HepG2 (cell line): ENCODE results near the gene EBF4. TPM values are rescaled to one million over a fixed set of nuclear protein-coding genes. Genes with fewer than 3 reads are reported as not detected.

Source experiments
- ASH2L ChIP-seq: fragments of 300-600, 200-600 bp; sonication (generic); IDR thresholded peaks from 2 replicates; pipeline ENCODE4 v1.7.0; 2017; ENCODE audit warnings: low read depth, mild to moderate bottlenecking, moderate library complexity, mixed read lengths, low read length; ENCODE audit not compliant: insufficient read length
- EZH2 ChIP-seq: conservative IDR thresholded peaks from 2 replicates; pipeline ENCODE4 v1.6.1; 2012; ENCODE audit warnings: mild to moderate bottlenecking, low read depth, low read length, moderate library complexity
- HMG20A ChIP-seq: IDR thresholded peaks from 2 replicates; pipeline ENCODE4 v1.6.1; 2016; ENCODE audit warnings: borderline replicate concordance
- HNF4A ChIP-seq: sonication (generic); formaldehyde crosslinking; IDR thresholded peaks from 2 replicates; pipeline ENCODE4 v1.4.0; 2020; ENCODE audit warnings: missing genetic modification reagents
- JUNB ChIP-seq: sonication (generic); formaldehyde crosslinking; IDR thresholded peaks from 2 replicates; pipeline ENCODE4 v1.8.0; 2022; ENCODE audit warnings: missing genetic modification reagents, mild to moderate bottlenecking, borderline replicate concordance
- KDM6A ChIP-seq: IDR thresholded peaks from 2 replicates; pipeline ENCODE4 v1.6.1; 2016; ENCODE audit warnings: low read depth
- KLF11 ChIP-seq: IDR thresholded peaks from 2 replicates; pipeline ENCODE4 v1.6.1; 2016; ENCODE audit warnings: missing compliant biosample characterization
- MAFG ChIP-seq: sonication (generic); formaldehyde crosslinking; IDR thresholded peaks from 2 replicates; pipeline ENCODE4 v1.5.1; 2020; ENCODE audit warnings: mild to moderate bottlenecking, missing genetic modification reagents
- NBN ChIP-seq: fragments of 450-650 bp; conservative IDR thresholded peaks from 2 replicates; pipeline ENCODE4 v1.6.1; 2017
- RFXAP ChIP-seq: sonication (generic); formaldehyde crosslinking; IDR thresholded peaks from 2 replicates; pipeline ENCODE4 v1.4.0; 2020; ENCODE audit warnings: missing genetic modification reagents, borderline replicate concordance
- RXRA ChIP-seq: sonication (generic); formaldehyde crosslinking; IDR thresholded peaks from 2 replicates; pipeline ENCODE4 v1.5.1; 2020; ENCODE audit warnings: missing genetic modification reagents
- SNAI1 ChIP-seq: sonication (generic); formaldehyde crosslinking; IDR thresholded peaks from 2 replicates; pipeline ENCODE4 v1.5.0; 2020; ENCODE audit warnings: mild to moderate bottlenecking, missing genetic modification reagents, borderline replicate concordance
- ZBTB3 ChIP-seq: sonication (generic); formaldehyde crosslinking; IDR thresholded peaks from 2 replicates; pipeline ENCODE4 v1.4.0; 2020; ENCODE audit warnings: low read depth, mild to moderate bottlenecking, moderate library complexity, missing genetic modification reagents, borderline replicate concordance
- ZNF446 ChIP-seq: sonication (generic); formaldehyde crosslinking; IDR thresholded peaks from 2 replicates; pipeline ENCODE4 v1.5.0; 2020; ENCODE audit warnings: mild to moderate bottlenecking, missing genetic modification reagents
- ZSCAN30 ChIP-seq: sonication (generic); formaldehyde crosslinking; IDR thresholded peaks from 2 replicates; pipeline ENCODE4 v1.5.0; 2020; ENCODE audit warnings: mild to moderate bottlenecking, missing genetic modification reagents
- ZZZ3 ChIP-seq: sonication (generic); formaldehyde crosslinking; IDR thresholded peaks from 2 replicates; pipeline ENCODE4 v1.4.0; 2020; ENCODE audit warnings: missing genetic modification reagents, mild to moderate bottlenecking, borderline replicate concordance
- polyA plus RNA-seq, 8 experiments: library from polyadenylated mRNA; depleted of rRNA in 3 of 8; stranded (reverse) in 7 of 8; unstranded in 1 of 8; fragments of >200 nt; fragmentation: Illumina TruSeq in 4 of 8; extraction: Trizol in 4 of 8; gene quantifications; 2 replicates each; pipeline versions ENCODE4 v1.2.1 to v1.2.3, GENCODE V29; 2011 to 2016; ENCODE audit warnings: low read depth in 4 of 8, missing spikeins in 1 of 8, mixed read lengths in 1 of 8; ENCODE audit not compliant: insufficient read depth in 1 of 8
- total RNA-seq, 5 experiments: library from RNA; depleted of rRNA; stranded (reverse); fragments of >200 nt; fragmentation: Illumina TruSeq; extraction: Trizol; gene quantifications; 2 replicates each; pipeline ENCODE4 v1.2.3, GENCODE V29; 2016; ENCODE audit warnings: low read depth in 1 of 5
- TF ChIP-seq, protein P1 (sequence below): sonication (generic); formaldehyde crosslinking; IDR thresholded peaks from 2 replicates; pipeline ENCODE4 v1.4.0; 2020; ENCODE audit warnings: missing genetic modification reagents
- TF ChIP-seq, protein P2 (sequence below): IDR thresholded peaks from 2 replicates; pipeline ENCODE4 v1.6.1; 2016; ENCODE audit warnings: missing biosample characterization, missing genetic modification reagents, low read depth
- TF ChIP-seq, protein P3 (sequence below): sonication (generic); formaldehyde crosslinking; IDR thresholded peaks from 2 replicates; pipeline ENCODE4 v1.4.0; 2020; ENCODE audit warnings: missing genetic modification reagents

The EBF4 gene
- total and polyA plus RNA-seq, 2 of the 13 experiments (the other 11 are each of a cell fraction or from before 2014, with no cell fraction given) = 0.84 to 2.2 TPM

DNA sequence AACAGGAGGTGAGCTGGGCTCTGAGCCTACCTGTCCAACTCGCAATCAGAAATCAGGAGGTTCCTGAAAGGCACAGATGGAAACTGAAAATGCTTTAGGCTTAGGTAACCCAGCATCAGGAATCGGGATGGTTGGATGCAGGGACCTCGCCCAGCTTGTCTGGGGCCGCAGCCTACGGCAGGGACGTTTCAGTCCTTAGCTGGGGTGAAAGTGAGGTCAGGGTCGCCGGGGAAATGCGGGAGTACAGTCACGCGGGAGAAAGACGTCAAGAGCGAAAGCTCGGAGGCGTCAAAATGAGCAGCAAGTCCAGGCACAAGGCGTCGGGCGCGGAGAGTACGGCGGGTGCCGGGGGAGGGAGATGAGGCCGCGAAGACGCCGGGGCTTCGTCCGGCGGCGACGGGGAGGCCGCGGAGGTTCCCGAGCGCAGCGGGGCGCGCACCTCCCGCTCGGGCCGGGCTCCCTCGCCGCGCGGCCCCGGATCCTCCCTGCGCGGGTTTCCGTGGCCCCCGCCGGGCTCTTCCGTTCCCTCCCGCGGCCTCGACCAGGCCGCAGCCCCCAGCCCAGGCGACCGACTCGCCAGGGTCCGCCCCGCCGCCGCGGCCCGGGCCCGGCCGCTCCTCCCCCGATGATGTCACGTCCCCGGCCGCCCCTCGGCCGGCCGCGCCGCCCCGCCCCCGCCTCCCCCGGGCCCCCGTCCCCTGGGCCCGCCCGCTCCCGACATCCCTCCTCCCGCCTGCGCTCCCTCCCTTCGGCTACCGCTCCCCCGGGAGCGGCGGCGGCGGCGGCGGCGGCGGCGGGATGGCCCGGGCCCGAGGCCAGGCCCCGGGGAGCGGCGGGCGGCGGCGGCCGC lies at the start of gene EBF4 (continued):
- TF ChIP-seq, protein P1, sequence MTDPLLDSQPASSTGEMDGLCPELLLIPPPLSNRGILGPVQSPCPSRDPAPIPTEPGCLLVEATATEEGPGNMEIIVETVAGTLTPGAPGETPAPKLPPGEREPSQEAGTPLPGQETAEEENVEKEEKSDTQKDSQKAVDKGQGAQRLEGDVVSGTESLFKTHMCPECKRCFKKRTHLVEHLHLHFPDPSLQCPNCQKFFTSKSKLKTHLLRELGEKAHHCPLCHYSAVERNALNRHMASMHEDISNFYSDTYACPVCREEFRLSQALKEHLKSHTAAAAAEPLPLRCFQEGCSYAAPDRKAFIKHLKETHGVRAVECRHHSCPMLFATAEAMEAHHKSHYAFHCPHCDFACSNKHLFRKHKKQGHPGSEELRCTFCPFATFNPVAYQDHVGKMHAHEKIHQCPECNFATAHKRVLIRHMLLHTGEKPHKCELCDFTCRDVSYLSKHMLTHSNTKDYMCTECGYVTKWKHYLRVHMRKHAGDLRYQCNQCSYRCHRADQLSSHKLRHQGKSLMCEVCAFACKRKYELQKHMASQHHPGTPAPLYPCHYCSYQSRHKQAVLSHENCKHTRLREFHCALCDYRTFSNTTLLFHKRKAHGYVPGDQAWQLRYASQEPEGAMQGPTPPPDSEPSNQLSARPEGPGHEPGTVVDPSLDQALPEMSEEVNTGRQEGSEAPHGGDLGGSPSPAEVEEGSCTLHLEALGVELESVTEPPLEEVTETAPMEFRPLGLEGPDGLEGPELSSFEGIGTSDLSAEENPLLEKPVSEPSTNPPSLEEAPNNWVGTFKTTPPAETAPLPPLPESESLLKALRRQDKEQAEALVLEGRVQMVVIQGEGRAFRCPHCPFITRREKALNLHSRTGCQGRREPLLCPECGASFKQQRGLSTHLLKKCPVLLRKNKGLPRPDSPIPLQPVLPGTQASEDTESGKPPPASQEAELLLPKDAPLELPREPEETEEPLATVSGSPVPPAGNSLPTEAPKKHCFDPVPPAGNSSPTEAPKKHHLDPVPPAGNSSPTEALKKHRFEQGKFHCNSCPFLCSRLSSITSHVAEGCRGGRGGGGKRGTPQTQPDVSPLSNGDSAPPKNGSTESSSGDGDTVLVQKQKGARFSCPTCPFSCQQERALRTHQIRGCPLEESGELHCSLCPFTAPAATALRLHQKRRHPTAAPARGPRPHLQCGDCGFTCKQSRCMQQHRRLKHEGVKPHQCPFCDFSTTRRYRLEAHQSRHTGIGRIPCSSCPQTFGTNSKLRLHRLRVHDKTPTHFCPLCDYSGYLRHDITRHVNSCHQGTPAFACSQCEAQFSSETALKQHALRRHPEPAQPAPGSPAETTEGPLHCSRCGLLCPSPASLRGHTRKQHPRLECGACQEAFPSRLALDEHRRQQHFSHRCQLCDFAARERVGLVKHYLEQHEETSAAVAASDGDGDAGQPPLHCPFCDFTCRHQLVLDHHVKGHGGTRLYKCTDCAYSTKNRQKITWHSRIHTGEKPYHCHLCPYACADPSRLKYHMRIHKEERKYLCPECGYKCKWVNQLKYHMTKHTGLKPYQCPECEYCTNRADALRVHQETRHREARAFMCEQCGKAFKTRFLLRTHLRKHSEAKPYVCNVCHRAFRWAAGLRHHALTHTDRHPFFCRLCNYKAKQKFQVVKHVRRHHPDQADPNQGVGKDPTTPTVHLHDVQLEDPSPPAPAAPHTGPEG (CRISPR knock-in tag) = no peak
- TF ChIP-seq ASH2L (peak; percentile 28), RFXAP (peak; percentile 52; the same call in 1 of the 2 replicates), ZNF446 (CRISPR knock-in tag) (peak; percentile 77; the same call in 1 of the 2 replicates), SNAI1 (CRISPR knock-in tag) (no peak), KDM6A (CRISPR knock-in tag) (no peak), ZBTB3 (CRISPR knock-in tag) (no peak), MAFG (CRISPR knock-in tag) (no peak), JUNB (0 out of 2 replicates have a peak, but pooled peaks have one; percentile 26), ZZZ3 (CRISPR knock-in tag) (no peak), EZH2 (peak; percentile 99; the same call in 1 of the 2 replicates), HNF4A (CRISPR knock-in tag) (no peak), RXRA (CRISPR knock-in tag) (peak; percentile 93), NBN (no peak), HMG20A (CRISPR knock-in tag) (no peak), KLF11 (CRISPR knock-in tag) (peak; percentile 73; the same call in 1 of the 2 replicates), ZSCAN30 (no peak)
- TF ChIP-seq, protein P2, sequence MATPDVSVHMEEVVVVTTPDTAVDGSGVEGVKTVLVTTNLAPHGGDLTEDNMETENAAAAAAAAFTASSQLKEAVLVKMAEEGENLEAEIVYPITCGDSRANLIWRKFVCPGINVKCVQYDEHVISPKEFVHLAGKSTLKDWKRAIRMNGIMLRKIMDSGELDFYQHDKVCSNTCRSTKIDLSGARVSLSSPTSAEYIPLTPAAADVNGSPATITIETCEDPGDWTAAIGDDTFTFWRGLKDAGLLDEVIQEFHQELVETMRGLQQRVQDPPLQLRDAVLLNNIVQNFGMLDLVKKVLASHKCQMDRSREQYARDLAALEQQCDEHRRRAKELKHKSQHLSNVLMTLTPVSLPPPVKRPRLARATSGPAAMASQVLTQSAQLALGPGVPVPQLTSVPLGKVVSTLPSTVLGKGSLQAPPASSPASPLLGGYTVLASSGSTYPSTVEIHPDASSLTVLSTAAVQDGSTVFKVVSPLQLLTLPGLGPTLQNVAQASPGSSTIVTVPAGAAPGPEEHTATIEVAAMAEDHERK (CRISPR knock-in tag) = no peak
- TF ChIP-seq, protein P3, sequence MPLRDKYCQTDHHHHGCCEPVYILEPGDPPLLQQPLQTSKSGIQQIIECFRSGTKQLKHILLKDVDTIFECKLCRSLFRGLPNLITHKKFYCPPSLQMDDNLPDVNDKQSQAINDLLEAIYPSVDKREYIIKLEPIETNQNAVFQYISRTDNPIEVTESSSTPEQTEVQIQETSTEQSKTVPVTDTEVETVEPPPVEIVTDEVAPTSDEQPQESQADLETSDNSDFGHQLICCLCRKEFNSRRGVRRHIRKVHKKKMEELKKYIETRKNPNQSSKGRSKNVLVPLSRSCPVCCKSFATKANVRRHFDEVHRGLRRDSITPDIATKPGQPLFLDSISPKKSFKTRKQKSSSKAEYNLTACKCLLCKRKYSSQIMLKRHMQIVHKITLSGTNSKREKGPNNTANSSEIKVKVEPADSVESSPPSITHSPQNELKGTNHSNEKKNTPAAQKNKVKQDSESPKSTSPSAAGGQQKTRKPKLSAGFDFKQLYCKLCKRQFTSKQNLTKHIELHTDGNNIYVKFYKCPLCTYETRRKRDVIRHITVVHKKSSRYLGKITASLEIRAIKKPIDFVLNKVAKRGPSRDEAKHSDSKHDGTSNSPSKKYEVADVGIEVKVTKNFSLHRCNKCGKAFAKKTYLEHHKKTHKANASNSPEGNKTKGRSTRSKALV (CRISPR knock-in tag) = peak; percentile 66; the same call in 1 of the 2 replicates
